ENCODE data around the gene LSM3. TPM values are rescaled to one million over a fixed set of nuclear protein-coding genes. Genes with fewer than 3 reads are reported as not detected.

The LSM3 gene
- total RNA-seq, 1 experiment from 2014 or later = 27.5 TPM

DNA sequence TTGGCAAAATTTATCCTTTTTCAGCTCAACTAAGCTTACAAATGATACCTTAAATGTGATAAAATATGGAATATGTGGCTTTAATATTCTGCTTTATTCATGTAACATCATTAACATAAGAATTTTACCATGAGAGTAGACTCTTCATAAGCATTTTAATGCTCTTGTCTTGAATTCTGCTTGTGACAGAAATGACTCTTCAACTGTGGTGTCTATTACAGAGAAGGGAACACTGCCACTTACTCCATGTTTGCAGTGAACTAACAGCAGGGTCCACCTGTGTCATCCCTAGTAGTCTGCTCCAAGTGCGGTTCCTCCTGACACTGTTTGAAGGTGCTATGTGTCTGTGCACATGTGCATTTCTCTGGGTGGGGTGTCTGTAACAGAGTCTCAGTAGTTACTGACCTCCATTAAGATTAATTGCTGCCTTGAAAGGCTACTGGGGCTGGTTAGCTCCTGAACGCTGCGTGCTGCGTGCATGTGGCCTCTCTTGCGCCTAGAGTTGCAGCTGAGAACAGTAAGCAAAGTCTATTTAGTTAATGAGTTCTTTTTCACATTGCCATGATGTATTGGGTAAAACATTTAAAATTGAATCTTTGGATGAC, 8.3 kb downstream of the LSM3 start:
- no peak overlapping the region for H3K27ac ChIP-seq
- H3K4me1 ChIP-seq = no peaks in the 10 kb centered on the region
- H3K36me3 ChIP-seq = peaks cover 45% of the 10 kb centered on the region
- DNase-seq = no peak
- no peaks in the 10 kb centered on the region for H3K9me3 ChIP-seq (replicated peaks)
- H3K4me3 ChIP-seq = no peak overlapping the region
- no peaks in the 10 kb centered on the region for H3K27me3 ChIP-seq

- Histone ChIP-seq H3K4me3 (no peak overlapping the region), H3K36me3 (peaks cover 35% of the 10 kb centered on the region), H3K27me3 (no peaks in the 10 kb centered on the region), H3K4me1 (no peaks in the 10 kb centered on the region), H3K9me3 (replicated peaks) (no peaks in the 10 kb centered on the region), H3K27ac (no peak overlapping the region)
- DNase-seq = no peak
Measured at GRCh38 chr3:14188041-14188754, 9.6 kb downstream of the LSM3 start.

DNA sequence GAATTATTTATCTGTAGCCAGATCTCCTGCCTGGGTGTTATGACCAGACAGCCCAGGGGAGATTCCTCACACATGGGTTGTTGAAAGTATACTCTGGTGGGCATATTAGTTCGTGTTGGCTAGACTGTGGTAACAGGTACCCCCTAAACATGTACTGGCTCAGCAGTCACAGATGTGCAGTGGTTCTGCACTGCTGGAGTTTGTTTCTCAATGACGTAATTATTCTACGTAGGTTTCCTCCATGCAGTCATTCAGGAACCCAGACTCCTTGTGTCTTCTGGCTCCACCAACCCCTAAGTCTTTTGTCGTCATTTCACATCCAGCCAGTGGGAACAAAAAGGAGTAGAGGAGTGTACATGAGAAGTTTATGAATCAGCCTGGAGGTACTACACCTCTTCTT, 16.2 kb downstream of the LSM3 start:
- no peak for DNase-seq
- no peaks in the 10 kb centered on the region for H3K4me1 ChIP-seq
- H3K9me3 ChIP-seq (replicated peaks) = no peaks in the 10 kb centered on the region
- H3K27me3 ChIP-seq = no peaks in the 10 kb centered on the region
- peaks cover 17% of the 10 kb centered on the region for H3K36me3 ChIP-seq
- H3K27ac ChIP-seq = no peak overlapping the region
- H3K4me3 ChIP-seq = no peak overlapping the region

- Histone ChIP-seq H3K9me3 (replicated peaks) (no peaks in the 10 kb centered on the region), H3K27ac (no peak overlapping the region), H3K4me1 (no peaks in the 10 kb centered on the region), H3K36me3 (peaks cover 16% of the 10 kb centered on the region), H3K4me3 (no peak overlapping the region), H3K27me3 (no peaks in the 10 kb centered on the region)
- no peak for DNase-seq
Measured at GRCh38 chr3:14199641-14200040, 21.0 kb downstream of the LSM3 start.

DNA sequence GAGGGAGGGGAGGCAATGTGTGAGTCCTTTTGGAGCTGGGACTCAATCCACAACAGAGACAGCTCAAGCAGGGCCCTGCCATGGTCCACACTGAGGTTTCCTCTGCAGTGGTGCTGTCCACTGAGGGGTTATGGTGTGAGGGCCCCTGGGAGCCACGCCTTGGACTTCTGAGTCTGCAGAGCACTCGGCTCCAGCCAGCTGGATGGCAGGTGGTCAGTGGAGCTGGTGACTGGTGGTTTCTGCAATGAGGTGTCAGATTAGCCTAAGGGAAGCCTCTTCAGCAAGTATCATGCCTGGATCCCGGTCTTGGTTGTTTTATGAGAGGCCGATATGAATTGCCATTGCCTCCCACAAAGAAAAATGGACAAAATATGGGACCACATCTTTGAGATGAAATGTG, 21.7 kb downstream of the LSM3 start:
- H3K36me3 ChIP-seq = peaks cover 16% of the 10 kb centered on the region
- no peaks in the 10 kb centered on the region for H3K4me1 ChIP-seq
- no peak overlapping the region for H3K4me3 ChIP-seq
- no peaks in the 10 kb centered on the region for H3K27me3 ChIP-seq
- no peak overlapping the region for H3K27ac ChIP-seq
- DNase-seq = peak; percentile 18 to 31
- H3K9me3 ChIP-seq (replicated peaks) = no peaks in the 10 kb centered on the region

- Histone ChIP-seq H3K36me3 (peaks cover 16% of the 10 kb centered on the region), H3K27ac (no peak overlapping the region), H3K4me1 (no peaks in the 10 kb centered on the region), H3K4me3 (no peak overlapping the region), H3K27me3 (no peaks in the 10 kb centered on the region), H3K9me3 (replicated peaks) (no peaks in the 10 kb centered on the region)
- DNase-seq = no peak
Measured at GRCh38 chr3:14200841-14201240, 22.2 kb downstream of the LSM3 start.

- H3K27me3 ChIP-seq = no peaks in the 10 kb centered on the region
- no peak overlapping the region for H3K27ac ChIP-seq
- H3K9me3 ChIP-seq (replicated peaks) = no peaks in the 10 kb centered on the region
- no peak overlapping the region for H3K4me3 ChIP-seq
- peaks cover 11% of the 10 kb centered on the region for H3K36me3 ChIP-seq
- no peaks in the 10 kb centered on the region for H3K4me1 ChIP-seq
- no peak for DNase-seq
Measured at GRCh38 chr3:14201940-14202684, 23.5 kb downstream of the LSM3 start.

GRCh38 chr3:14202874-14203520, 24.4 kb downstream of the LSM3 start:
- Histone ChIP-seq H3K4me1 (no peaks in the 10 kb centered on the region), H3K36me3 (peaks cover 11% of the 10 kb centered on the region), H3K27ac (no peak overlapping the region), H3K27me3 (no peaks in the 10 kb centered on the region), H3K4me3 (no peak overlapping the region), H3K9me3 (replicated peaks) (no peaks in the 10 kb centered on the region)
- no peak for DNase-seq

DNA sequence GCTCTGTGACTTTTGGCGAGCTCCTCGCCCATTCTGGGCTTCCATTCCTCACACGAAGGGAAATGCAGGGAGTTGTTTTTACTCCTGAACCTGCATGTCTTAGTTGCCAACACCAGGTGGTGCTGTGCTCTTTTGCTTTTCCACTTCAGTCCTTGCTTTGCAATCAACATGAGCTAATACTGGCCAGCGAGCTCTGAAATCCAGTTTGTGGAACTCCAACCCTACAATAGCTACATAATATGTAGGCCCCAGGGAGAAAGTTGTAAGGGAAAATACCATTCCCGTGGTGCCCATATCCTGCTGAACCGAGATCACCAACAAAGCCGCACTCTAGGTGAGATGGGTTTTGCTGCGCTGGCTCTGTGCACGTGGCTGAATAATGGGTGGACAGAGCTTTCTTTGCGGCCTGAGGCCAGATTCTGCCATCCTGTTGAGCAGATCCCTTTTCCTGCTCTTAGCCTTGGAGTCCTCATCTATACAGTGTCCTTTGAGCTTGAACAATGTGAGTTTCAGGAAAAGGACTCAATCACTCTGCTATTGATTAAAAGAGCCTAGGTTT, 25.0 kb downstream of the LSM3 start:
- H3K36me3 ChIP-seq = peaks cover 6% of the 10 kb centered on the region
- H3K27me3 ChIP-seq = no peaks in the 10 kb centered on the region
- H3K27ac ChIP-seq = no peak overlapping the region
- no peaks in the 10 kb centered on the region for H3K9me3 ChIP-seq (replicated peaks)
- H3K4me3 ChIP-seq = no peak overlapping the region
- DNase-seq = peak; percentile 50 to 76
- H3K4me1 ChIP-seq = peaks cover 2% of the 10 kb centered on the region; the same call in 1 of the 2 replicates

GRCh38 chr3:14204515-14205284, 26.1 kb downstream of the LSM3 start:
- Histone ChIP-seq H3K4me3 (no peak overlapping the region), H3K9me3 (replicated peaks) (no peaks in the 10 kb centered on the region), H3K27ac (no peak overlapping the region), H3K4me1 (peaks cover 13% of the 10 kb centered on the region), H3K27me3 (no peaks in the 10 kb centered on the region), H3K36me3 (peaks cover 3% of the 10 kb centered on the region)
- DNase-seq = no peak

GRCh38 chr3:14206548-14207177, 28.0 kb downstream of the LSM3 start:
- Histone ChIP-seq H3K27ac (no peak overlapping the region), H3K4me1 (peaks cover 30% of the 10 kb centered on the region), H3K27me3 (no peaks in the 10 kb centered on the region), H3K4me3 (no peak overlapping the region), H3K36me3 (no peaks in the 10 kb centered on the region), H3K9me3 (replicated peaks) (no peaks in the 10 kb centered on the region)
- DNase-seq = no peak

- no peaks in the 10 kb centered on the region for H3K9me3 ChIP-seq (replicated peaks)
- no peak overlapping the region for H3K4me3 ChIP-seq
- no peaks in the 10 kb centered on the region for H3K27me3 ChIP-seq
- peaks cover 30% of the 10 kb centered on the region for H3K4me1 ChIP-seq
- peak overlapping the region; percentile 6; the same call in 1 of the 2 replicates for H3K27ac ChIP-seq
- H3K36me3 ChIP-seq = no peaks in the 10 kb centered on the region
- no peak for DNase-seq
Measured at GRCh38 chr3:14208168-14208567, 29.6 kb downstream of the LSM3 start.

DNA sequence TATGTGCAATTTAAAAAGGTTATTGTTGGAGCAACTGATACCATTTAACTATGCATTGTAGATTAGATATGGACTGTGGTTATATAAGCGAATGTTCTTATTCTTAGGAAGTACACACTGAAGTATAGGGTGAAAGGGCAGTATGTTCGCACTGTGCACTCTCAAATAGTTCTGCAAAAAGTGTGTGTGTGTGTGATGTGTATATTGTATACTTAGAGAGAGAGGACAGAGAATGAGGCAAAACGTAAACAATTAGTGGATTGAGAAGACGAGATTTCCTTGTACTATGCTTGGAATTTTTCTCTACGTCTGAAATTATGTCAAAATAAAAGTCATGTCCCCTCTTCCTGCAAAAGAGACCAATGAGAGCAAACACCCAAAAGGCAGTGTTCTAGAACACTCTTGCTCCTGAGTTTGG, 30.4 kb downstream of the LSM3 start:
- Histone ChIP-seq H3K27me3 (no peaks in the 10 kb centered on the region), H3K9me3 (replicated peaks) (no peaks in the 10 kb centered on the region), H3K4me1 (peaks cover 30% of the 10 kb centered on the region), H3K36me3 (no peaks in the 10 kb centered on the region), H3K27ac (peak overlapping the region; percentile 6; the same call in 1 of the 2 replicates), H3K4me3 (no peak overlapping the region)
- DNase-seq = no peak
